GM12878 (cell line): Measurements from ENCODE around the gene MPV17L. TPM values are rescaled to one million over a fixed set of nuclear protein-coding genes. Genes with fewer than 3 reads are reported as not detected.

Experiments
- ATAC-seq: fragments of 200-7000 bp; cut with Tn5 transposase; 3 replicates; pipeline ENCODE4 v1.9.1; 2020; ENCODE audit warnings: mild to moderate bottlenecking, moderate library complexity
- BruUV-seq: library from RNA; stranded (reverse); fragments of 400-500 nt; replicated peaks from 2 replicates; lab custom pipeline; 2021; lab: Mats Ljungman, UMichigan
- CTCF ChIA-PET: fragments of 300-600 bp; sonication (Branson Sonifier 250); formaldehyde crosslinking; extraction: SDS; loops from one replicate; lab custom pipeline; 2021; ENCODE audit warnings: inconsistent platforms; lab: Yijun Ruan, JAX
- POLR2A ChIA-PET: fragments of 350-600 bp; formaldehyde crosslinking; extraction: SDS; loops from one replicate; lab custom pipeline; 2021; ENCODE audit warnings: inconsistent platforms; lab: Charles Lee
- RAD21 ChIA-PET: fragments of 300-600 bp; sonication (Branson Sonifier 250); formaldehyde crosslinking; loops from one replicate; lab custom pipeline; 2023; ENCODE audit warnings: antibody characterized with exemption; ENCODE audit not compliant: unreplicated experiment; lab: Charles Lee
- SMC1A ChIA-PET: fragments of 300-600 bp; sonication (Branson Sonifier 250); formaldehyde crosslinking; loops from one replicate; lab custom pipeline; 2023; ENCODE audit not compliant: unreplicated experiment, uncharacterized antibody; lab: Charles Lee
- DNase-seq: peaks from one replicate; pipeline ENCODE4 v3.0.0-alpha.2; 2011; ENCODE audit warnings: low read depth, low spot score
- FAIRE-seq: peaks from 3 replicates; lab custom pipeline; 2011; peaks lifted over from hg19 to GRCh38; lab: Jason Lieb, UNC
- H2AFZ ChIP-seq: 2 replicates; pipeline ENCODE4 v1.6.0; 2011; ENCODE audit warnings: low read depth, low read length, control low read depth; ENCODE audit not compliant: control insufficient read depth
- H3K27ac ChIP-seq: 2 replicates; pipeline ENCODE4 v1.5.1; 2011; ENCODE audit warnings: control low read depth; ENCODE audit not compliant: control insufficient read depth, insufficient read depth
- H3K27me3 ChIP-seq, 2 experiments: replicated peaks in 1 of 2; 2 replicates each; pipeline versions ENCODE4 v1.6.0 to v1.6.1; 2011; ENCODE audit warnings: low read length in 1 of 2; ENCODE audit not compliant: control insufficient read depth in 2 of 2, insufficient read depth in 2 of 2
- H3K36me3 ChIP-seq, 2 experiments: 2 replicates each; pipeline ENCODE4 v1.5.1; 2011; ENCODE audit warnings: low read length in 1 of 2; ENCODE audit not compliant: control insufficient read depth in 2 of 2, insufficient read depth in 2 of 2
- H3K4me1 ChIP-seq: 2 replicates; pipeline ENCODE4 v1.6.1; 2011; ENCODE audit warnings: mild to moderate bottlenecking, low read length, moderate library complexity, mixed read lengths; ENCODE audit not compliant: control insufficient read depth, insufficient read depth
- H3K4me2 ChIP-seq: 2 replicates; pipeline ENCODE4 v1.6.0; 2011; ENCODE audit warnings: control low read depth; ENCODE audit not compliant: control insufficient read depth, insufficient read depth
- H3K4me3 ChIP-seq: fragments of 200-600 bp; sonication (generic); 2 replicates; pipeline ENCODE4 v1.5.1; 2016
- H3K79me2 ChIP-seq: 2 replicates; pipeline ENCODE4 v1.6.0; 2011; ENCODE audit warnings: low read length; ENCODE audit not compliant: control insufficient read depth, insufficient read depth
- H3K9ac ChIP-seq: 2 replicates; pipeline ENCODE4 v1.8.0; 2011; ENCODE audit warnings: low read length, control low read depth, mixed read lengths; ENCODE audit not compliant: control insufficient read depth, insufficient read depth
- H3K9me3 ChIP-seq: replicated peaks from 3 replicates; pipeline ENCODE4 v1.5.1; 2011; ENCODE audit warnings: mild to moderate bottlenecking, low read length; ENCODE audit not compliant: control insufficient read depth, insufficient read depth
- H4K20me1 ChIP-seq: 2 replicates; pipeline ENCODE4 v1.6.0; 2011; ENCODE audit not compliant: control insufficient read depth, insufficient read depth
- BCL3 ChIP-seq: IDR thresholded peaks from 2 replicates; pipeline ENCODE4 v1.6.1; 2011; ENCODE audit warnings: borderline replicate concordance, low read depth, mild to moderate bottlenecking, moderate library complexity, low read length; ENCODE audit not compliant: insufficient read depth, poor library complexity, severe bottlenecking
- ELK1 ChIP-seq: IDR thresholded peaks from 2 replicates; pipeline ENCODE4 v1.6.1; 2012; ENCODE audit warnings: low read depth, low read length, improper control_type of control experiment
- IKZF2 ChIP-seq, 2 experiments: fragments of 450-650 bp; IDR thresholded peaks; 2 replicates each; pipeline ENCODE4 v1.6.1; 2017; ENCODE audit warnings: mild to moderate bottlenecking in 2 of 2, moderate library complexity in 2 of 2
- IRF4 ChIP-seq: IDR thresholded peaks from 2 replicates; pipeline ENCODE4 v1.6.1; 2011; ENCODE audit warnings: low read depth, low read length
- KDM1A ChIP-seq: fragments of 200-600 bp; sonication (generic); IDR thresholded peaks from 2 replicates; pipeline ENCODE4 v1.6.1; 2016; ENCODE audit warnings: borderline replicate concordance
- MEF2A ChIP-seq: IDR thresholded peaks from 2 replicates; pipeline ENCODE4 v1.6.1; 2011; ENCODE audit warnings: low read depth, mild to moderate bottlenecking, low read length, moderate library complexity; ENCODE audit not compliant: insufficient read depth
- MEF2B ChIP-seq: fragments of 450-650 bp; IDR thresholded peaks from 2 replicates; pipeline ENCODE4 v1.6.1; 2018; ENCODE audit warnings: mild to moderate bottlenecking, moderate library complexity; ENCODE audit not compliant: partially characterized antibody, poor library complexity, severe bottlenecking
- NR2F1 ChIP-seq: fragments of 450-650 bp; conservative IDR thresholded peaks from 2 replicates; pipeline ENCODE4 v1.6.1; 2017; ENCODE audit warnings: mild to moderate bottlenecking
- PAX8 ChIP-seq: fragments of 450-650 bp; IDR thresholded peaks from 2 replicates; pipeline ENCODE4 v1.6.1; 2017; ENCODE audit warnings: mild to moderate bottlenecking, moderate library complexity
- PML ChIP-seq: IDR thresholded peaks from 2 replicates; pipeline ENCODE4 v1.6.1; 2012; ENCODE audit warnings: low read length, inconsistent platforms
- RAD51 ChIP-seq: fragments of 450-650 bp; IDR thresholded peaks from 2 replicates; pipeline ENCODE4 v1.6.1; 2016; ENCODE audit warnings: moderate library complexity, mild to moderate bottlenecking, inconsistent platforms
- SKIL ChIP-seq: fragments of 450-650 bp; IDR thresholded peaks from 2 replicates; pipeline ENCODE4 v1.6.1; 2017; ENCODE audit warnings: mild to moderate bottlenecking, low read depth, inconsistent platforms; ENCODE audit not compliant: poor library complexity, severe bottlenecking
- WGBS: methylation state at CpG from one replicate; pipeline ENCODE4 v1.1.6; 2016; ENCODE audit warnings: low lambda C conversion rate; ENCODE audit not compliant: insufficient replicate concordance, insufficient coverage; ENCODE audit errors: missing lambda C conversion rate; 5-methylcytosine and 5-hydroxymethylcytosine counted together
- in situ Hi-C: fragments of 300-500 bp; cut with MboI; formaldehyde crosslinking; loops from 9 replicates; pipeline ENCODE4 v1.14.3; 2018; ENCODE audit warnings: mixed read lengths
- intact Hi-C: fragments of 100-400 bp; cut with micrococcal nuclease; formaldehyde crosslinking; loops from one replicate; pipeline ENCODE4 v1.14.2; 2022; ENCODE audit not compliant: unreplicated experiment
- polyA plus RNA-seq, 11 experiments: library from polyadenylated mRNA; depleted of rRNA in 4 of 11; unstranded in 6 of 11; stranded (reverse) in 5 of 11; fragments of >200 nt; fragmentation: Nextera tagmentation in 4 of 11; fragmentation: Illumina TruSeq in 1 of 11; extraction: Ambion mirVana in 4 of 11; extraction: Trizol in 1 of 11; gene quantifications; 1 replicate in 1 of 11; 2 replicates in 10 of 11; pipeline versions ENCODE4 v1.2.1 to v1.2.3, GENCODE V29; 2011 to 2016; ENCODE audit warnings: inconsistent platforms in 2 of 11, missing spikeins in 2 of 11, low read depth in 1 of 11
- total RNA-seq, 4 experiments: library from RNA; depleted of rRNA in 3 of 4; stranded (reverse); fragments of >200 nt in 3 of 4; fragmentation: Illumina TruSeq in 1 of 4; extraction: Trizol in 1 of 4; gene quantifications; 2 replicates each; pipeline versions ENCODE4 v1.2.1 to v1.2.3, GENCODE V29; 2013 to 2021

The MPV17L gene
- total and polyA plus RNA-seq, 10 of the 15 experiments (the other 5 are each of a cell fraction or from before 2014, with no cell fraction given), result 0.02 to 0.10 (median 0.05) TPM; not detected in 5

GRCh38 chr16:15451098-15451731, 55.7 kb downstream of the MPV17L start:
- no peak overlapping the region for H3K9ac ChIP-seq
- POLR2A ChIA-PET, result interaction anchor here (0.7 kb wide), 1 partner anchor 32 kb away, joined by 4 read pairs; no protein-coding TSS in a partner anchor
- SMC1A ChIA-PET, result no interaction called here
- H4K20me1 ChIP-seq, result no peaks in the 10 kb centered on the region
- no peak overlapping the region for H3K27ac ChIP-seq
- BruUV-seq, result no TSS peak
- ATAC-seq (no peak), DNase-seq (no peak), FAIRE-seq (no peak)
- no peaks in the 10 kb centered on the region for H3K4me1 ChIP-seq
- H3K9me3 ChIP-seq, result no peaks in the 10 kb centered on the region
- H3K4me3 ChIP-seq, result no peak overlapping the region
- in situ Hi-C loops, result no loop called here
- CTCF ChIA-PET, result interaction anchor here (1.9 kb wide), 1 partner anchor 24 kb away, joined by 6 read pairs; no protein-coding TSS in a partner anchor
- no peaks in the 10 kb centered on the region for H3K27me3 ChIP-seq
- TF ChIP-seq IRF4 (no peak), RAD51 (no peak), MEF2B (no peak), IKZF2 (IDR thresholded peaks at IDR 0.05) (no peak)
- 29% methylated on average over 10 of the region's 10 CpGs for WGBS
- no peak overlapping the region for H3K4me2 ChIP-seq
- intact Hi-C loops, result no loop called here
- H3K79me2 ChIP-seq, result no peaks in the 10 kb centered on the region
- RAD21 ChIA-PET, result interaction anchor here (0.7 kb wide), 1 partner anchor 201 kb away, joined by 3 read pairs; no protein-coding TSS in a partner anchor
- no peaks in the 10 kb centered on the region for H3K36me3 ChIP-seq
- H2AFZ ChIP-seq, result no peak overlapping the region

GRCh38 chr16:15452246-15452855, 56.8 kb downstream of the MPV17L start:
- Histone ChIP-seq H3K27ac (no peak overlapping the region), H3K79me2 (no peaks in the 10 kb centered on the region), H3K4me3 (no peak overlapping the region), H3K9ac (no peak overlapping the region), H3K9me3 (no peaks in the 10 kb centered on the region), H2AFZ (no peak overlapping the region), H3K36me3 (no peaks in the 10 kb centered on the region), H3K4me1 (no peaks in the 10 kb centered on the region), H4K20me1 (no peaks in the 10 kb centered on the region), H3K27me3 (no peaks in the 10 kb centered on the region), H3K4me2 (no peak overlapping the region)
- FAIRE-seq (no peak), ATAC-seq (no peak), DNase-seq (no peak)
- CTCF ChIA-PET, result no interaction called here
- RAD21 ChIA-PET, result no interaction called here
- in situ Hi-C loops, result no loop called here
- WGBS, result 44% methylated on average over 8 of the region's 8 CpGs
- POLR2A ChIA-PET, result interaction anchor here (0.6 kb wide), 1 partner anchor 9 kb away, joined by 3 read pairs; no protein-coding TSS in a partner anchor
- no TSS peak for BruUV-seq
- SMC1A ChIA-PET, result no interaction called here
- intact Hi-C loops, result no loop called here
- no peak for TF ChIP-seq BCL3
- TF ChIP-seq KDM1A, result no peak
- TF ChIP-seq MEF2A, result no peak
- TF ChIP-seq NR2F1, result no peak
- no peak for TF ChIP-seq PML
- TF ChIP-seq SKIL, result no peak
- no peak for TF ChIP-seq PAX8
- TF ChIP-seq ELK1, result no peak
